H9 (cell line): ENCODE data around the gene CYP2W1. TPM values are rescaled to one million over a fixed set of nuclear protein-coding genes. Genes with fewer than 3 reads are reported as not detected.

ENCODE experiments used
- DNase-seq: peaks from one replicate; pipeline ENCODE4 v3.0.0-alpha.2; 2017
- H2AFZ ChIP-seq: one replicate; pipeline ENCODE4 v1.6.1; 2013; ENCODE audit warnings: mild to moderate bottlenecking, low read length, control low read depth, moderate library complexity
- H2AK5ac ChIP-seq: 2 replicates; pipeline ENCODE4 v1.6.1; 2013; ENCODE audit warnings: low read length, control low read depth, mixed read lengths; ENCODE audit not compliant: insufficient read length
- H2BK120ac ChIP-seq: one replicate; pipeline ENCODE4 v1.6.1; 2013; ENCODE audit warnings: low read depth, mild to moderate bottlenecking, low read length, control low read depth, inconsistent platforms; ENCODE audit not compliant: poor library complexity, severe bottlenecking
- H2BK12ac ChIP-seq: 2 replicates; pipeline ENCODE4 v1.6.1; 2013; ENCODE audit warnings: low read length, control low read depth, mixed read lengths, low read depth; ENCODE audit not compliant: insufficient read length
- H2BK15ac ChIP-seq: 2 replicates; pipeline ENCODE4 v1.6.1; 2013; ENCODE audit warnings: low read depth, low read length, control low read depth
- H2BK20ac ChIP-seq: one replicate; pipeline ENCODE4 v1.6.1; 2013; ENCODE audit warnings: low read depth, mild to moderate bottlenecking, low read length, control low read depth, inconsistent platforms; ENCODE audit not compliant: poor library complexity, severe bottlenecking
- H2BK5ac ChIP-seq: 2 replicates; pipeline ENCODE4 v1.6.1; 2013; ENCODE audit warnings: low read length, control low read depth, mixed read lengths; ENCODE audit not compliant: insufficient read length
- H3K14ac ChIP-seq: 2 replicates; pipeline ENCODE4 v1.6.1; 2013; ENCODE audit warnings: low read length, control low read depth; ENCODE audit not compliant: insufficient read depth
- H3K18ac ChIP-seq: 2 replicates; pipeline ENCODE4 v1.6.1; 2013; ENCODE audit warnings: low read depth, mild to moderate bottlenecking, mixed read lengths, low read length, control low read depth; ENCODE audit not compliant: insufficient read length
- H3K23ac ChIP-seq: 2 replicates; pipeline ENCODE4 v1.6.1; 2013; ENCODE audit warnings: low read length, control low read depth, mixed read lengths, low read depth; ENCODE audit not compliant: insufficient read length
- H3K23me2 ChIP-seq: 2 replicates; pipeline ENCODE4 v1.6.1; 2013; ENCODE audit warnings: low read depth, mild to moderate bottlenecking, mixed read lengths, low read length, control low read depth; ENCODE audit not compliant: insufficient read length, poor library complexity, severe bottlenecking
- H3K27ac ChIP-seq: 2 replicates; pipeline ENCODE4 v1.5.1; 2013; ENCODE audit warnings: low read length, control low read depth, mixed read lengths, low read depth; ENCODE audit not compliant: insufficient read length
- H3K27me3 ChIP-seq: 2 replicates; pipeline ENCODE4 v1.6.1; 2013; ENCODE audit warnings: low read length, control low read depth, inconsistent platforms; ENCODE audit not compliant: insufficient read depth
- H3K4ac ChIP-seq: 2 replicates; pipeline ENCODE4 v1.6.1; 2013; ENCODE audit warnings: low read depth, mild to moderate bottlenecking, control low read depth, inconsistent platforms, low read length, moderate library complexity
- H3K4me1 ChIP-seq: 2 replicates; pipeline ENCODE4 v1.6.1; 2013; ENCODE audit warnings: low read length, control low read depth, inconsistent platforms; ENCODE audit not compliant: insufficient read depth
- H3K4me2 ChIP-seq: 2 replicates; pipeline ENCODE4 v1.6.1; 2013; ENCODE audit warnings: low read length, control low read depth, mixed read lengths; ENCODE audit not compliant: insufficient read length, insufficient read depth
- H3K56ac ChIP-seq: 2 replicates; pipeline ENCODE4 v1.6.1; 2013; ENCODE audit warnings: low read depth, mild to moderate bottlenecking, mixed read lengths, low read length, control low read depth; ENCODE audit not compliant: insufficient read length
- H3K79me1 ChIP-seq: 2 replicates; pipeline ENCODE4 v1.6.1; 2013; ENCODE audit warnings: low read depth, mild to moderate bottlenecking, moderate library complexity, low read length, control low read depth, inconsistent platforms; ENCODE audit not compliant: insufficient read depth, poor library complexity, severe bottlenecking
- H3K79me2 ChIP-seq: 2 replicates; pipeline ENCODE4 v1.6.1; 2013; ENCODE audit warnings: low read length, control low read depth, inconsistent platforms; ENCODE audit not compliant: insufficient read depth
- H3K9ac ChIP-seq: 2 replicates; pipeline ENCODE4 v1.6.1; 2013; ENCODE audit warnings: low read length, control low read depth, mixed read lengths; ENCODE audit not compliant: insufficient read length; ENCODE audit errors: extremely low read depth
- H3K9me3 ChIP-seq: one replicate; pipeline ENCODE4 v1.6.1; 2013; ENCODE audit warnings: low read depth, low read length, inconsistent platforms; ENCODE audit not compliant: control insufficient read depth
- H3T11ph ChIP-seq: one replicate; pipeline ENCODE4 v1.6.1; 2013; ENCODE audit warnings: mild to moderate bottlenecking, low read length, control low read depth, inconsistent platforms
- H4K20me1 ChIP-seq: one replicate; pipeline ENCODE4 v1.6.1; 2013; ENCODE audit not compliant: control insufficient read depth, insufficient read length, insufficient read depth
- H4K5ac ChIP-seq: 2 replicates; pipeline ENCODE4 v1.6.1; 2013; ENCODE audit warnings: low read depth, mild to moderate bottlenecking, mixed read lengths, low read length, control low read depth; ENCODE audit not compliant: insufficient read length
- H4K8ac ChIP-seq: replicated peaks from 2 replicates; pipeline ENCODE4 v1.6.1; 2013; ENCODE audit warnings: low read length, control low read depth, mixed read lengths, low read depth; ENCODE audit not compliant: insufficient read length
- H4K91ac ChIP-seq: 2 replicates; pipeline ENCODE4 v1.6.1; 2013; ENCODE audit warnings: low read depth, mild to moderate bottlenecking, moderate library complexity, mixed read lengths, low read length, control low read depth; ENCODE audit not compliant: insufficient read length
- H3K27ac Mint-ChIP-seq, 3 experiments: 2 replicates in 2 of 3; 3 replicates in 1 of 3; pipeline ENCODE4 v1.8.0; 2020 to 2021; ENCODE audit warnings: mixed read lengths in 3 of 3, mild to moderate bottlenecking in 1 of 3, moderate library complexity in 1 of 3
- H3K27me3 Mint-ChIP-seq: 2 replicates; pipeline ENCODE4 v1.8.0; 2021; ENCODE audit warnings: low read depth, mild to moderate bottlenecking, moderate library complexity, mixed read lengths
- H3K36me3 Mint-ChIP-seq, 3 experiments: 2 replicates in 2 of 3; 3 replicates in 1 of 3; pipeline ENCODE4 v1.8.0; 2020 to 2021; ENCODE audit warnings: low read depth in 3 of 3, mixed read lengths in 3 of 3; ENCODE audit not compliant: insufficient read depth in 1 of 3
- H3K4me1 Mint-ChIP-seq, 2 experiments: 2 replicates each; pipeline ENCODE4 v1.8.0; 2020; ENCODE audit warnings: mixed read lengths in 2 of 2
- H3K4me3 Mint-ChIP-seq, 2 experiments: 2 replicates in 1 of 2; 3 replicates in 1 of 2; pipeline ENCODE4 v1.8.0; 2020 to 2021; ENCODE audit warnings: mild to moderate bottlenecking in 2 of 2, mixed read lengths in 2 of 2, moderate library complexity in 1 of 2
- H3K9me3 Mint-ChIP-seq, 2 experiments: 2 replicates in 1 of 2; 3 replicates in 1 of 2; pipeline ENCODE4 v1.8.0; 2020; ENCODE audit warnings: mild to moderate bottlenecking in 2 of 2, mixed read lengths in 2 of 2, moderate library complexity in 1 of 2
- WGBS: extraction: QIAGEN DNeasy Blood & Tissue Kit; methylation state at CpG from one replicate; pipeline ENCODE4 v1.1.7; 2013; ENCODE audit warnings: missing lambda C conversion rate, low lambda C conversion rate, mixed read lengths; ENCODE audit not compliant: insufficient read length; ENCODE audit errors: extremely low coverage; 5-methylcytosine and 5-hydroxymethylcytosine counted together
- total RNA-seq: library from RNA; stranded (reverse); gene quantifications from 2 replicates; pipeline ENCODE4 v1.2.1, GENCODE V29; 2021
- TF ChIP-seq, protein P1 (sequence below): fragments of 200-600 bp; sonication (generic); conservative IDR thresholded peaks from 3 replicates; pipeline ENCODE4 v1.8.0; 2021; ENCODE audit warnings: antibody characterized with exemption, mild to moderate bottlenecking

CYP2W1 gene
- total RNA-seq, 1 experiment from 2014 or later: not detected

- Mint-ChIP-seq H3K36me3 (peaks cover 0 to 3% (median 3%) of the 10 kb centered on the region in 3 experiments; a peak in 3 of 7 replicates), H3K27ac (no peak overlapping the region), H3K4me3 (no peak overlapping the region), H3K27me3 (no peaks in the 10 kb centered on the region; the same call in 1 of the 2 replicates), H3K4me1 (peaks cover 0 to 7% of the 10 kb centered on the region in 2 experiments; a peak in 3 of 4 replicates), H3K9me3 (no peaks in the 10 kb centered on the region)
- Histone ChIP-seq H3K4me1 (no peaks in the 10 kb centered on the region), H2BK120ac (no peak overlapping the region), H3K79me2 (no peaks in the 10 kb centered on the region), H3K14ac (no peak overlapping the region), H2BK15ac (no peak overlapping the region), H3T11ph (no peak overlapping the region), H4K91ac (no peak overlapping the region), H2AK5ac (no peak overlapping the region), H2AFZ (no peak overlapping the region), H4K8ac (no peak overlapping the region), H3K18ac (no peak overlapping the region), H3K79me1 (no peaks in the 10 kb centered on the region), H3K23me2 (no peaks in the 10 kb centered on the region), H2BK12ac (no peak overlapping the region), H4K5ac (no peak overlapping the region), H3K4ac (no peak overlapping the region), H3K56ac (no peak overlapping the region), H4K20me1 (no peaks in the 10 kb centered on the region), H2BK5ac (no peak overlapping the region), H3K4me2 (no peak overlapping the region), H3K9me3 (no peaks in the 10 kb centered on the region), H3K23ac (no peak overlapping the region), H2BK20ac (no peak overlapping the region), H3K27ac (no peak overlapping the region), H3K27me3 (no peaks in the 10 kb centered on the region), H3K9ac (no peak overlapping the region)
- TF ChIP-seq, protein P1, sequence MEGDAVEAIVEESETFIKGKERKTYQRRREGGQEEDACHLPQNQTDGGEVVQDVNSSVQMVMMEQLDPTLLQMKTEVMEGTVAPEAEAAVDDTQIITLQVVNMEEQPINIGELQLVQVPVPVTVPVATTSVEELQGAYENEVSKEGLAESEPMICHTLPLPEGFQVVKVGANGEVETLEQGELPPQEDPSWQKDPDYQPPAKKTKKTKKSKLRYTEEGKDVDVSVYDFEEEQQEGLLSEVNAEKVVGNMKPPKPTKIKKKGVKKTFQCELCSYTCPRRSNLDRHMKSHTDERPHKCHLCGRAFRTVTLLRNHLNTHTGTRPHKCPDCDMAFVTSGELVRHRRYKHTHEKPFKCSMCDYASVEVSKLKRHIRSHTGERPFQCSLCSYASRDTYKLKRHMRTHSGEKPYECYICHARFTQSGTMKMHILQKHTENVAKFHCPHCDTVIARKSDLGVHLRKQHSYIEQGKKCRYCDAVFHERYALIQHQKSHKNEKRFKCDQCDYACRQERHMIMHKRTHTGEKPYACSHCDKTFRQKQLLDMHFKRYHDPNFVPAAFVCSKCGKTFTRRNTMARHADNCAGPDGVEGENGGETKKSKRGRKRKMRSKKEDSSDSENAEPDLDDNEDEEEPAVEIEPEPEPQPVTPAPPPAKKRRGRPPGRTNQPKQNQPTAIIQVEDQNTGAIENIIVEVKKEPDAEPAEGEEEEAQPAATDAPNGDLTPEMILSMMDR: peak; percentile 100
- WGBS: no CpG with 5 or more reads among the region's 34 CpGs
- DNase-seq: peak; percentile 99
Observed at GRCh38 chr7:992709-993607, 10.0 kb downstream of the CYP2W1 start.
